HG02840 (cell line): ENCODE measurements around the gene EMD.

ENCODE experiments used
- ATAC-seq: cut with Tn5 transposase; IDR thresholded peaks from one replicate; pipeline ENCODE4 v1.9.1; 2021; ENCODE audit warnings: mild to moderate bottlenecking, moderate library complexity, moderate number of reproducible peaks; ENCODE audit not compliant: unreplicated experiment, low FRiP score

The EMD gene

GRCh38 chrX:154354516-154354915 is 24.6 kb upstream of the EMD start:
- ATAC-seq: no peak

DNA sequence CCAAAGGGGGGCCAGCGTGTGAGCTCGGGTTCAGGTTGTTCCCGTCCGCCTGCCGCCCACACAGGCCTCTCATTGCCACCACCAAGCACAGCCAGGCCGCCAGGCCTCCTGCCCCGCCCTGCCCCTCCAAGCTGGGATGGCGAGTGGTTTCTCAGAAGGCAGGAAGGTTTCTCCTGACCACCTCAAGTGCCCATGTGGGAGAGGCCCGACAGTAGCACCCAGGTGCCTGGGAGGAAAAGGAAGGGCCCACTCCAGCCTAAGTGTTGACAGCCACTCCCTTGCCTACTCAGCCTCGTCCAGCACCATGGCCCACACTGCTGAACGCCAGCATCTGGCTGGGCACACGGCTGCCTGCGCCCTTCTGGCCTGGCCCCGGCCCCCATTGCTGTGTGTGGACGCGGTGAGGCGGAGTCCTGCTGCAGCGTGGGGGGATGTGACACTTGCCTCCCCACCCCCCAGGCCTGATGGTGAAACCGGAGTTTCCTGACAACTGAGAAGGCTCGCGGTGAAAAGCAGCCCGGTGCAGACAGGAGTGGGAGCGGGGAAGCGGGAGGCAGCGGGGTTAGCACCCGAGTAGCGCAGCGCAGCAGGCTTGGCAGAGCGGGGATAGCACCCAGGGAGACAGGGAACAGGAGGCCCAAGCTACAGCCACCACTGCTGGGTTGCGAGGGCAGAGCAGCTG is 23.9 kb upstream of the EMD start:
- no peak for ATAC-seq

DNA sequence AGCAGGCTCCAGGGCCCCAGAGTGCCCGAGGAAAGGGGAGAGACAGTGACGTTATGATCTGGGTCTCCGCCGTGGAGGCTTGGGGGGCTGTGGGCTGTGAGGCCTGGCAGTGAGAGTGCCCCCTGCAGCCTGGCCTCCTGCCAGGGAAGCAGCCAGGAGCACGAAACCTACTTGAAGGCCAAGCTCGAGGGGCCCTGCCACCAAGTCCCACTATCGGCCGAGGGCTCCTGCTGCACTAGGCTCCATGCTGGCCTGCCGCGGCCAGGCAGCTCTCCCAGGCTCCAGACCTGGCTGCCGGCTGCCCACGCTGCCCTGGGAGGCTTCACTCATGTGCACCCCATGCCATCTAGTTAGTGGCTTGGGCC is 23.3 kb upstream of the EMD start:
- ATAC-seq: no peak

GRCh38 chrX:154356596-154356995 is 22.5 kb upstream of the EMD start:
- no peak for ATAC-seq

DNA sequence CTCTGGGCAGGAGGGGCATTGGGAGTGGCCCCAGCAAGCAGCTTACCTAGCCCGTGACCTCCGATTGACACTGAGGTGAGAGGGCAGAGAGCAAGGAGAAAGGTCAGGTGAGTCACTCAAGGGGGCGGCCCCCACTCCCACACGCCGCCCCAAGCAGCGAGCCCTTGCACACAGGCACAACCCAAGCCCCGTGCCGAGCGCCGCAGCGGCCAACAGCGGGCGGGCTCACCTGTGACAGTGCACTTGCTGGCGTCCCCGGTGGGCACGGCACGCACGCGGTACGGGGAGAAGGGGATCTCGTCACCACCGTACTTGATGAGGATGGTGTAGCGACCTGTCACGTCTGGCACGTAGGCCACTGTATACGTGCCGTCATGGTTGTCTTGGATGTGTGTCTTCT is 21.9 kb upstream of the EMD start:
- no peak for ATAC-seq

- no peak for ATAC-seq
Observed at GRCh38 chrX:154358011-154358410, 21.1 kb upstream of the EMD start.

DNA sequence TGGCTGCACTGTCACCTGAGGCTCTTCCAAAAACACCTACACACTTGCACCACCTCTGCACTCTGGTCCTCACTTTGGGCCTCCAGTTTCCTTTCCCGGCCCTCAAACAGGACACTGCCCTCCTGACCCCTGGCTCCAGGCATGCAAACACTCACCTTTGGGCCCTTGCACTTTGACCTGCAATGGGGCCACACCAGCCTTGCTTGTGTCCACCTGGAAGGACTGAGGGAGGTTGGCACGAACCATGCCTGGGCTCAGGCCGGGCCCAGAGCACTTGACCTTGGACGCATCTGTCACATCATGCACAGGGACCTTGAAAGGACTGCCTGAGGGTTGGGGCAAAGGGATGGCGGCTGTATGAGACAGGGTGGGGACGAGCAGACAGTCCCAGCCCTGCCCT is 20.3 kb upstream of the EMD start:
- ATAC-seq: no peak

GRCh38 chrX:154359362-154360154 is 19.5 kb upstream of the EMD start:
- no peak for ATAC-seq

- ATAC-seq: no peak
Observed at GRCh38 chrX:154360155-154360713, 18.9 kb upstream of the EMD start.

GRCh38 chrX:154362085-154362742 is 16.9 kb upstream of the EMD start:
- ATAC-seq: no peak

DNA sequence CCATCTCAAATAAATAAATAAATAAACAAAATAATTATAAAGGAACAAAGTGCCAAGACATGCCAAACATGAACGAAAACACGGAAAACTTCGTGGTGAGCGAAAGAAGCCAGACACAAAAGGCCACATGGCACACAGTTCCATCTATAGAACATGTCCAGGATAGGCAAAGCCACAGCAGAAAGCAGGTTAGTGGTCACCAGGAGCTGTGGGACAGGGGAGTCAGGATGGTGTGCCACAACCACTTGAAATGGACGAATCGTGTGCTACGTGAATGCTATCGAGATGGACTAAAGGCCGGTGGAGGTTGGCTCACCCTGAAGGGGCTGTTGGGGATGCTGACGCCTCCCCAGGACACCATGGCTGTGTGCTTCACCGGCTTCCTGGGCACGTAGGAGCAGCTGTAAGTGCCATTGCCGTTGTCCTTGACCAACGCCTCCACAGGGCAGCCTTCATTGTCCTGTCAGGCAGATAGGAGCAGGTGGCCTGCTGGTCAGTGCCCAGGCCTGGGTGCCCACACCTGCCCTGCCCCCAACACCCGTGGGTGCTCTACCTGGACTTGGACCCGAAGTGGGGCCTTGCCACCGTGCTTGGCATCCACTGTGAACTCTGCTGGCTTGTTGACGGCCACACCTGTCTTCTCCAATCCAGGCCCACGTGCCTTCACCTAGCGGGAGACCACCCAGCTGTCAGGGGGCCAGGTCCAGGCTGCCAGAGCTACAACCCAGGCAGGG is 15.2 kb upstream of the EMD start:
- ATAC-seq: no peak

GRCh38 chrX:154365052-154365600 is 14.0 kb upstream of the EMD start:
- no peak for ATAC-seq

- ATAC-seq: no peak
Observed at GRCh38 chrX:154365997-154366665, 13.0 kb upstream of the EMD start.

GRCh38 chrX:154366666-154367055 is 12.4 kb upstream of the EMD start:
- ATAC-seq: no peak

DNA sequence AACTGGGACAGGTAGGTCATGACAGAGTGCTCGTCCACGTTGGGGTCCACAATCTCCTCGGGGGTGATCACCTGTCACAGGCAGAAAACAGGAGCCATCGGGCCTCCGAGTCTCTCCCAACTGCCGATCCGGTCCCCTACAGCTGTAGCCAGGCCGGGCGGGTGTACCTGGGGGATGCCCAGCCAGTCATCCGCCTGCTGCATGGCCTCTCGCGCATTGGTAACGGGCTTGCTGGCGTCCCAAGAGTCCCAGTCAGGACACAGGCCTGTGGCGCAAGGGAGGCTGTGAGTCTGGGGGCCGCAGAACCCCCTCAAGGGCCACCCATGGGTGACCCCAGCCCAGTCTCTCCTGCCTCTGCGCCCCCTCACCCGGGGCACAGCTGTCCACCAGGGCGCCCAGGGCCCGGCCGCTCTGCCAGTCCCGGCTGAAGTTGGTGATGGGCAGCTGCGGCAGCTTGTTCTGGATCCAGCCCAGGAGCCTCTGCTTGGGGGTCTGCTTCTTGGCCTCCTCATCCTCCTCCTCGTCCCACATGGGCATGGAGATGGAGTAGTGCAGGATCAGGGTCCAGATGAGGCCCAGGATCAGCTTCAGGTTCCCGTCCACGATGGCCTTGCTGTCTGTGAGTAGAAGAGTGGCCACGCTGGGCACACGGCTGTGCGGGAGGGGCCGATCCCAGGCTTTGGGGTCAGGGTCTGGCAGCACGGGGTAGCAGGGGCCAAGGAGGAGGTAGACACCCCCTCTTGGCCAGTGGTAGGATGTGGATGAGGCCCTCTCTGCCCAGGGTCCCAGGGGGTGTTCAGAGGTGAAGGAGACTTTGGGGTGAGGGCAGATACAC is 11.4 kb upstream of the EMD start:
- no peak for ATAC-seq

DNA sequence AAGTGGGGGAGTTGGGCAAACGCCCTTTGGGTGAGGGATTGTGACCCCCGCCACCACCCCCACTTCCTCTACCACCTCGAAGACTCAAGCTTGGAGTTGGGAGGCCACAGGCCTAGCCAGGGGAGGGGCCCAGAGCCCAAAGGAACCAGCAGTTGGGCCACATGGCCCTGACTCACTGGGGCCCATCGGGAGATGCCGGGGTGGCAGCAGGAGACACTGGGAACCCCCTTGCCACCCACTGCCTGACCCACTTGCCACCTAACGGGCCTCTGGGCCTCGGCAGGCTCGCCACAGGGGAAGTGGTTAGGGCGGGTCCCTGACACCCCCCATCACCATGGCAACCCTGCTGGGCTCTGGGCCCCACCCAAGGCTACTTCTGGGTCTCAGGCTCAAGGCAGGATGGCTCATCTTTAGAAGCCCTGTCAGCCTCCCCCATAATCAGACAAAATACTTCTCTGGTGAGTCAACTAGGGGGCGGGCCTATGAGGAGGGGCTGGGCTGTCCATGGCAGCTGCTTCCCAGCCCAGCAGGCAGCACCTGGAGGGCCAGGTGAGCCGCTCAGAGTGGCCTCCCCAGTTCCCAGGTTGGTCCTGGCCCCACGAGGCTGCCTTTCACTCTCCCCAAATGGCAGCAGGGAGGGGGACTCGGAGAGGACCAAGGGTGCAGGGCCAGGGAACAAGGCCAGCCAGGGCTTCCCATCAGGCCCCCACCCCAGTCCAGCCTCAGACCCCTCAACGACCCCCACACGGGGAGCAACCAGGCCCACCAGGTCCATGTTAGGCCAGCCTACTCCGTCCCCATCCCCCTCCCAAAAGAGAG is 10.3 kb upstream of the EMD start:
- ATAC-seq: no peak

DNA sequence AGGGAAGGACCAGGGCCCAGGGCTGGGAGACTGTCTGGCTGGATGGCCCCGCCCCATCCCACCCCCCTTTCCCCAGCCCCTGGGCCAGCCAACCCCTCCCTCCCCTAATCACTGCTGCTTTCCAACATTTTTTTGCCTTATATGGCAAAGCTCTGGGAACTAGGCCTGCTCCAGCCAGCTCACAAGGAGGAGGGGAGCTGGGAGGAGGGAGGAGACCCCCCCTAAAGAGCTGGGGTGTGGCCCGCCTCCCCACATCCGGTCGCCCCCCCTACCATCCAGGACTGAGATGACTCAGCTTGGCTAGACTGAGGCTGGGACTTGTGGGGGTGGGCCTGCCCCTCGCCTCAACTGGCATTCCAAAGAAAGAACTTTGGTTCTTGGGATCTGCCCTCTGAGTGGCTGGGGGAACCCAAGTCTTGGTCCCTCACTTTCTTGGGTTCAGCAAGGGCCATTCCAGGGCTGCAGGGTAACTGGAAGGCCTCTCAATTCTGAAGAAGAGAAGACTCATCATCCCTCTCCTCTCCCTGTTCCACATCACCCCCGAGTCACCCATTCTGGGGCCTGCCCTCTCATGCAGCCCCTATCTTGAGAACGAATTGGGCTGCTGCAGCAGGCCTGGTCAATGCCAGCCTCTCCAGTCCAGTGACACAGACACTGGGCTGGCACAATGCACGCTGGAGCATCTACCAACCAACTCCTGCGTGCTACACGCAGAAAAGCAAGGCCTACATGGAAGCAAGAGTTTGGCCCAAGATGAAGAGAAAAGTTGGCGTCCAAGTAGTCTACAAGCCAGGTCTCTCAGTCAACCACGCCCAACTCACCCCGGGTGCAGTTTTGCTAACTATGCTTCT is 9.4 kb upstream of the EMD start:
- ATAC-seq: no peak
